T-cell (primary cell): Measurements from ENCODE around the gene PTPN21. TPM values are rescaled to one million over a fixed set of nuclear protein-coding genes. Genes with fewer than 3 reads are reported as not detected.

Experiments
- ATAC-seq, 4 experiments: fragments of 200-7000 bp in 3 of 4; fragments of 150-1000 bp in 1 of 4; cut with Tn5 transposase; replicated peaks in 1 of 4; 1 replicate in 3 of 4; 2 replicates in 1 of 4; pipeline ENCODE4 v1.10.0; 2021; ENCODE audit warnings: moderate library complexity in 3 of 4, mild to moderate bottlenecking in 2 of 4, moderate number of reproducible peaks in 1 of 4
- CTCF ChIA-PET, 2 donors: fragments of 300-600 bp; sonication (Branson Sonifier 250); formaldehyde crosslinking; loops; one replicate each; lab custom pipeline; 2022; ENCODE audit warnings: antibody characterized with exemption in 2 of 2; lab: Charles Lee
- POLR2A ChIA-PET, 2 donors: fragments of 300-600 bp; sonication (Branson Sonifier 250); formaldehyde crosslinking; loops; one replicate each; lab custom pipeline; 2022; ENCODE audit warnings: antibody characterized with exemption in 2 of 2; lab: Charles Lee
- DNase-seq, 35 experiments: peaks; one replicate each; pipeline versions ENCODE4 v3.0.0 to v3.0.0-alpha.2; 2013 to 2023
- H3K27ac ChIP-seq: one replicate; pipeline ENCODE4 v1.5.1; 2013; ENCODE audit warnings: low read length
- H3K27me3 ChIP-seq, 2 experiments: replicated peaks in 1 of 2; 1 replicate in 1 of 2; 2 replicates in 1 of 2; pipeline versions ENCODE4 v1.6.1 to v1.7.0; 2013; ENCODE audit warnings: low read length in 1 of 2, mixed read lengths in 1 of 2; ENCODE audit not compliant: control insufficient read depth in 2 of 2, insufficient read depth in 2 of 2; ENCODE audit errors: extremely low read depth in 1 of 2
- H3K36me3 ChIP-seq, 2 donors: 1 replicate in 1 of 2; 2 replicates in 1 of 2; pipeline versions ENCODE4 v1.6.1 to v1.7.0; 2013; ENCODE audit warnings: low read length in 1 of 2; ENCODE audit not compliant: control insufficient read depth in 2 of 2, insufficient read depth in 1 of 2; ENCODE audit errors: extremely low read depth in 1 of 2
- H3K4me1 ChIP-seq, 2 experiments: 1 replicate in 1 of 2; 2 replicates in 1 of 2; pipeline versions ENCODE4 v1.6.1 to v1.7.0; 2013; ENCODE audit warnings: low read length in 2 of 2, mixed read lengths in 1 of 2; ENCODE audit not compliant: insufficient read depth in 2 of 2, control insufficient read depth in 1 of 2; ENCODE audit errors: extremely low read depth in 1 of 2
- H3K4me3 ChIP-seq, 2 donors: 1 replicate in 1 of 2; 2 replicates in 1 of 2; pipeline versions ENCODE4 v1.5.1 to v1.7.0; 2013; ENCODE audit warnings: mild to moderate bottlenecking in 2 of 2, low read length in 1 of 2, moderate library complexity in 1 of 2; ENCODE audit not compliant: control insufficient read depth in 1 of 2; ENCODE audit errors: extremely low read depth in 1 of 2
- H3K9me3 ChIP-seq: 2 replicates; pipeline ENCODE4 v1.7.0; 2013
- H3K27ac Mint-ChIP-seq, 2 donors: one replicate each; pipeline ENCODE4 v1.8.0; 2020 to 2021; ENCODE audit warnings: mild to moderate bottlenecking in 2 of 2, mixed read lengths in 2 of 2
- H3K27me3 Mint-ChIP-seq, 2 donors: one replicate each; pipeline ENCODE4 v1.8.0; 2021 to 2022; ENCODE audit warnings: mixed read lengths in 2 of 2
- H3K36me3 Mint-ChIP-seq: one replicate; pipeline ENCODE4 v1.8.0; 2021; ENCODE audit warnings: mixed read lengths
- H3K4me1 Mint-ChIP-seq, 3 donors: one replicate each; pipeline ENCODE4 v1.8.0; 2020 to 2022; ENCODE audit warnings: mixed read lengths in 3 of 3, mild to moderate bottlenecking in 1 of 3
- H3K4me3 Mint-ChIP-seq, 3 donors: one replicate each; pipeline ENCODE4 v1.8.0; 2020 to 2022; ENCODE audit warnings: mild to moderate bottlenecking in 3 of 3, mixed read lengths in 3 of 3, moderate library complexity in 3 of 3
- H3K9me3 Mint-ChIP-seq, 3 donors: one replicate each; pipeline ENCODE4 v1.8.0; 2020 to 2022; ENCODE audit warnings: mixed read lengths in 3 of 3
- WGBS: methylation state at CpG from one replicate; pipeline ENCODE4 v1.1.5; 2013; ENCODE audit warnings: missing lambda C conversion rate; ENCODE audit not compliant: insufficient coverage; 5-methylcytosine and 5-hydroxymethylcytosine counted together
- total RNA-seq, 35 experiments: library from RNA in 6 of 35; stranded (reverse) in 6 of 35; fragments of 120-200 nt in 1 of 35; gene quantifications; one replicate each; pipeline versions ENCODE4 v1.2.1 to v1.2.4 and lab custom pipeline; 2013 to 2026

The PTPN21 gene
- total RNA-seq, 5 donors from 2014 or later (not counting 1 experiment from before 2014, with no cell fraction given) = 0.07 to 0.60 (median 0.18) TPM; not detected in 2

DNA sequence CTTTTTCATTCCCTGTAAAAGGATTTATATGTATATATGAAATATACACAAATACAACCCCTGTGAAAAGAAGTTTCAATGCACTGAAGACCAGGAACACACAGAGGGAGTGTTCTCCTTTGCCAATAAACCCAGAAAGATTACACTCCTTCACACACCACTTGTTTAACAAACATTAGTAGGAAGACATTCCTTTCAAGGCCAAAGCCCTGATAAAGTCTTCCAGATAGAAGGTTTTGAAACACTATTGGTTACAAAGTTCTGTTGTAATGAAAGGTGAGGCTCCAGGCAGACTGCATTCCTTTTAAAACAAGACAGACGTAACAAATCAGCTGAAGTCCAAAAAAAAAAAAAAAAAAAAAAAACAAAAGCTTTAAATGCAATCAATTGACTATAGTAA, 81.0 kb downstream of the PTPN21 start:
- H3K4me1 Mint-ChIP-seq = no peaks in the 10 kb centered on the region
- ATAC-seq (no peak), DNase-seq (no peak)
- H3K9me3 ChIP-seq = no peaks in the 10 kb centered on the region
- CTCF ChIA-PET = interaction anchor here in 1 of 2 donors (1.0 kb wide), 1 partner anchor 29 kb away, joined by 6 read pairs; no protein-coding TSS in a partner anchor
- no peak overlapping the region for H3K4me3 Mint-ChIP-seq
- H3K36me3 Mint-ChIP-seq = no peaks in the 10 kb centered on the region
- no peaks in the 10 kb centered on the region for H3K4me1 ChIP-seq
- no peaks in the 10 kb centered on the region for H3K27me3 Mint-ChIP-seq
- no peaks in the 10 kb centered on the region for H3K36me3 ChIP-seq
- POLR2A ChIA-PET = no interaction called here
- no peak overlapping the region for H3K27ac ChIP-seq
- no peaks in the 10 kb centered on the region for H3K27me3 ChIP-seq
- H3K27ac Mint-ChIP-seq = no peak overlapping the region
- H3K4me3 ChIP-seq = no peak overlapping the region
- WGBS = no CpG with 5 or more reads among the region's 1 CpG
- no peaks in the 10 kb centered on the region for H3K9me3 Mint-ChIP-seq

DNA sequence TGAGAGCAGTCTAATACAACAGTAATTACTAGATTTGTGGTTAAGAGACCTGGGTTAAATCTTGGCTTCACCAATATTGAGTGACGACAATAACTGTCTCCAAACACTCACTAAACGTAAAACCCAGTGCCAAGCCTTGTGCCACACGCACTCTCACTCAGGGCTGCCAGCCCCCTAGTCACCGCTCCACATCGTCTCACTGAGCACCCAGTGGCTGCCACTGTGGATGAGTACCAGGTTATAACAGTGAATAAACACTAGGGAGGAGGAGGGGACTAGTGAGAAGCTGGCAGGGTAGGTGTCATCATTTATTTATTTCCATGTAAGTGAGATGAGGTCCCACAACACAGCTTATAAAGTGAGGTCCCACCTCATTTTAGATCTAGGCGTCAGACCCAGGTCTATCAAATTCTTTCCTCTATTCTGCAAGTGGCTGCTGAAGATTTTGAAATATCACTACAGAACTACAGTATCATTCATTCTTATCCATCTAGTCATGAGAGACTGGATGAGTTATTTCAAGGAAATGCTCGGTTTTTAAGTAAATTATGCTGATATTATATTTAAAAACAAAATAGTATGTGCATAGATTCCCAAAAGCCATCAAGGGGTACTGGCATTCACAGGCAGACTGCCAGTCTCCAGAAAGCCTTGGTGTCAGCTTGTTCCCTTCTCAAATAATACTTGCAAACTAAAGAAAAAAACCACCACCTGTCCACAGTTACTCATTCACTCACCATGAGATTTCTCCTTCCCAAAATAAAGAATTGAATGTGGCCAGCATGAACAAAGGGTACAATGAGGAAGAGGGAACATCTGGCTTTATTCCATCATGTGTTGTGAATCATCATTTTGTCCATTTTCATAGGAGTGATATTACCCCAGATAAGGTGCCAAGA, 84.0 kb downstream of the PTPN21 start:
- no peaks in the 10 kb centered on the region for H3K36me3 ChIP-seq
- no peaks in the 10 kb centered on the region for H3K4me1 Mint-ChIP-seq
- 91% methylated on average over 5 of the region's 7 CpGs for WGBS
- H3K4me3 Mint-ChIP-seq = no peak overlapping the region
- no peaks in the 10 kb centered on the region for H3K9me3 ChIP-seq
- ChIA-PET CTCF (no interaction called here), POLR2A (interaction anchor here in 1 of 2 donors (0.7 kb wide), 1 partner anchor 230 kb away, joined by 3 read pairs; no protein-coding TSS in a partner anchor)
- H3K27me3 ChIP-seq = no peaks in the 10 kb centered on the region
- DNase-seq (no peak), ATAC-seq (no peak)
- no peaks in the 10 kb centered on the region for H3K36me3 Mint-ChIP-seq
- no peaks in the 10 kb centered on the region for H3K4me1 ChIP-seq
- H3K27ac ChIP-seq = no peak overlapping the region
- H3K9me3 Mint-ChIP-seq = no peaks in the 10 kb centered on the region
- no peaks in the 10 kb centered on the region for H3K27me3 Mint-ChIP-seq
- no peak overlapping the region for H3K27ac Mint-ChIP-seq
- H3K4me3 ChIP-seq = no peak overlapping the region

DNA sequence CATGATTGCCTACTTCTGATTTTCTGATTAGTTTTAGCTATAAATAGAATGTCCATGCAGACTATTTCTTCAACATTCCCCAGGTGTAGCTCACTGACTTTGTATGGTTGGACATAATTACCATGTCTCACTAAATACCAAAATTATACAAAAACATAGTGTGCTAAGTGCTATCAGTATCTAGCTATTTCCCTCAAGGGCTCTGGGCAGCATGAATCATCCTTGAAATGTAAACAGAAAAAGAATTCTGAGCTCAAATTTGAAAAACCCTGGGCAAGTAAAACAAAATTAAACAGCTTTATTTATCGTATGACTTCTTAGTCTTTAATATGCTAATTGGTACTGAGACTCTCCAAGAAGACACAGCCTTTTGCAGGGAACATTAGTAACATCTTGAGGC, 86.4 kb downstream of the PTPN21 start:
- DNase-seq (no peak), ATAC-seq (no peak)
- H3K27ac Mint-ChIP-seq = no peak overlapping the region
- H3K4me3 ChIP-seq = no peak overlapping the region
- no peaks in the 10 kb centered on the region for H3K36me3 ChIP-seq
- H3K4me1 ChIP-seq = no peaks in the 10 kb centered on the region
- 100% methylated on average over 1 of the region's 1 CpG for WGBS
- no peaks in the 10 kb centered on the region for H3K9me3 Mint-ChIP-seq
- no peaks in the 10 kb centered on the region for H3K36me3 Mint-ChIP-seq
- ChIA-PET CTCF (interaction anchor here in 1 of 2 donors (0.7 to 1.0 kb wide), 2 partner anchors 9 to 23 kb away, joined by 3 read pairs; no protein-coding TSS in a partner anchor), POLR2A (no interaction called here)
- H3K4me3 Mint-ChIP-seq = no peak overlapping the region
- no peak overlapping the region for H3K27ac ChIP-seq
- H3K9me3 ChIP-seq = no peaks in the 10 kb centered on the region
- no peaks in the 10 kb centered on the region for H3K27me3 Mint-ChIP-seq
- peaks cover 0 to 2% of the 10 kb centered on the region in 2 experiments for H3K27me3 ChIP-seq
- no peaks in the 10 kb centered on the region for H3K4me1 Mint-ChIP-seq

DNA sequence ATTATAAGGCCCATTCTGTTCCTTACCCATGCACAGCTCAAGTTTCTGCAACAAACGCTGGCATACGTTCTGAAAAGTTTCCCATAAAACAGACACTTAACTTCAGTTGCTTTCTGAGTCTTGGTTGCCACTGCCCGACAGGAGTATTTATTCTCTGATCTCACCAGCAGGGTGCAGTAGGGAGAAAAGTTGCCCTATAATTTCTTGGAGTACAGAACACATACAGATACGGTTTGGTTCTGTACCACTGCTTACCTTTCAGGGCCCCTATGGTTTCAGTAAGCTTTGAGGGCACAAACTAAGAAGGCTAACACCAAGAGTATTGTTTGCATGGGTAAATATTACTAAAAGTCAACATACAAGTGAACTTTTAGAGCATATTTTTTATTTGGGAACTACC, 91.5 kb downstream of the PTPN21 start:
- Histone ChIP-seq H3K4me1 (no peaks in the 10 kb centered on the region), H3K27me3 (peaks cover 0 to 2% of the 10 kb centered on the region in 2 experiments), H3K27ac (no peak overlapping the region), H3K9me3 (no peaks in the 10 kb centered on the region), H3K4me3 (no peak overlapping the region), H3K36me3 (no peaks in the 10 kb centered on the region)
- DNase-seq (peak in 1 of 35 experiments; percentile 11), ATAC-seq (no peak)
- Mint-ChIP-seq H3K4me3 (no peak overlapping the region), H3K36me3 (peaks cover 32% of the 10 kb centered on the region), H3K9me3 (peaks cover 2 to 9% (median 4%) of the 10 kb centered on the region in 3 donors), H3K27me3 (no peaks in the 10 kb centered on the region), H3K27ac (no peak overlapping the region), H3K4me1 (no peaks in the 10 kb centered on the region)
- CTCF ChIA-PET = no interaction called here
- 94% methylated on average over 2 of the region's 4 CpGs for WGBS
- POLR2A ChIA-PET = no interaction called here

DNA sequence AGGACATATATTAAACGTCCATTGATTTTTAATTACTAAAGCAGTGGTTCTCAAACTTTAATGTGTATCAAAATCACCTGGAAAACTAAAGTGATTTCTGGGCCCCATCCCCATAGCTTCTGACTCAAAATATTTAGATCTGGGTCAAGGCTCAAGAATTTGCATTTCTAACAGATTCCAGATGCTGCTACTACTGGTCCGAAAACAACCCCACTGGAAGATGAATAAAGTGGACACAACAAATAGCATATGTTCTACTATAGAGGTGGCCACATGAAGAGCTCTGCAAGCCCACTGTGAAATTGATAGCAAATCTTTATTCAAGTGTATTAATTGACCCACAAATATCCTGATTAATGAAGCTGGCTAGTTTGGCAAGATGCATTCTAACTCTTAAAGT, 99.9 kb downstream of the PTPN21 start:
- peaks cover 62% of the 10 kb centered on the region for H3K36me3 Mint-ChIP-seq
- H3K27ac Mint-ChIP-seq = no peak overlapping the region

DNA sequence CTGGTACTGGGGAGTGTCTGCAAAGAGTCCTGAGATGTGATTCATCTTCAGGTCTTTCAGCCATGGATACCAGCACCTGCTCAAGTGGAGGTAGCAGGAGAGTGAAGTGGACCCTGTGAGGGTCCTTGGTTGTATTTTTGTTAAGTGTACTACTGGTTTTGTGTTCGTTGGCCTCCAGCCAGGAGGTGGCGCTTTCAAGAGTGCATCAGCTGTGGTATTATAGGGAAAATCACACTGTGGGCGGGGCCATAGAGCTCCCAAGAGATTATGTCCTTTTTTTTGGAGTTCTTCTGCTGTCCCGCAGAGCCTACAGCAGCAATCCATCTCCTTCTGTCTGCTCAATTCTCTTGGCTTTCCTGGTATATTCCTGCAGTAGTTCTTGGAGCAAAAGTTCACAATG, 102.6 kb downstream of the PTPN21 start:
- H3K9me3 ChIP-seq = no peaks in the 10 kb centered on the region
- CTCF ChIA-PET = no interaction called here
- 100% methylated on average over 1 of the region's 4 CpGs for WGBS
- H3K36me3 Mint-ChIP-seq = peaks cover 59% of the 10 kb centered on the region
- peaks cover 7 to 22% (median 14%) of the 10 kb centered on the region in 3 donors for H3K9me3 Mint-ChIP-seq
- H3K4me1 Mint-ChIP-seq = no peaks in the 10 kb centered on the region
- H3K4me1 ChIP-seq = no peaks in the 10 kb centered on the region
- H3K4me3 ChIP-seq = no peak overlapping the region
- H3K27ac ChIP-seq = no peak overlapping the region
- no peak overlapping the region for H3K27ac Mint-ChIP-seq
- H3K27me3 Mint-ChIP-seq = no peaks in the 10 kb centered on the region
- ATAC-seq (no peak), DNase-seq (no peak)
- no peak overlapping the region for H3K4me3 Mint-ChIP-seq
- no peaks in the 10 kb centered on the region for H3K27me3 ChIP-seq
- H3K36me3 ChIP-seq = peaks cover 0 to 3% of the 10 kb centered on the region in 2 donors
- POLR2A ChIA-PET = no interaction called here

More for the DNA sequence above, 99.9 kb downstream of the PTPN21 start:
- Mint-ChIP-seq H3K4me3 (no peak overlapping the region), H3K4me1 (no peaks in the 10 kb centered on the region), H3K9me3 (peaks cover 11 to 17% (median 11%) of the 10 kb centered on the region in 3 donors), H3K27me3 (no peaks in the 10 kb centered on the region)
- Histone ChIP-seq H3K4me3 (no peak overlapping the region), H3K4me1 (no peaks in the 10 kb centered on the region), H3K9me3 (no peaks in the 10 kb centered on the region), H3K27ac (no peak overlapping the region), H3K36me3 (peaks cover 0 to 3% of the 10 kb centered on the region in 2 donors), H3K27me3 (no peaks in the 10 kb centered on the region)
- ATAC-seq (no peak), DNase-seq (no peak)
- ChIA-PET POLR2A (no interaction called here), CTCF (no interaction called here)
- no CpG with 5 or more reads among the region's 2 CpGs for WGBS
